Fibroblast of skin of scalp (primary cell): Measurements from ENCODE around the gene ZNF761.
"Not testable (repeated sequence)": the region's sequence is repeated elsewhere in the genome, so short reads cannot be mapped to it uniquely, and the experiment has no call there.

Source experiments
- DNase-seq: peaks from one replicate; pipeline ENCODE4 v3.0.0-alpha.2; 2013

The ZNF761 gene

DNA sequence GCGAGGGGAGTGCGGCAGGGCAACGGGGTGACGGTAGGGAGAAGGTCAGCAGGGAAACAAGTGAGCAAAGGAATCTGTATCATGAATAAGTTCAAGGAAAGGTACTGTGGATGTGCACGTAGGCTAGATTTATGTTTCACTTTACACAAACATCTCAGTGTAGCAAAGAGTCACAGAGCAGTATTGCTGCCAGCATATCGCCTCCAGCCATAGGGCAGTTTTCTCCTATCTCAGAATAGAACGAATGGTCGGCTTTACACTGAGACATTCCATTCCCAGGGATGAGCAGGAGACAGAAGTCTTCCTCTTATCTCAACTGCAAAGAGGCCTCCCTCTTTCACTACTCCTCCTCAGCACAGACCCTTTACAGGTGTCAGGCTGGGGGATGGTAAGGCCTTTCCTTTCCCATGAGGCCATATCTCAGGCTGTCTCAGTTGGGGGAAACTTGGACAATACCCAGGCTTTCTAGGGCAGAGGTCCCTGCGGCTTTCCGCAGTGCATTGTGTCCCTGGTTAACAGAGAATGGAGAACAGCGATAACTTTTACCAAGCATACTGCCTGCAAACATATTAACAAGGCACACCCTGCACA is 28.4 kb downstream of the ZNF761 start:
- not testable (repeated sequence) for DNase-seq

DNA sequence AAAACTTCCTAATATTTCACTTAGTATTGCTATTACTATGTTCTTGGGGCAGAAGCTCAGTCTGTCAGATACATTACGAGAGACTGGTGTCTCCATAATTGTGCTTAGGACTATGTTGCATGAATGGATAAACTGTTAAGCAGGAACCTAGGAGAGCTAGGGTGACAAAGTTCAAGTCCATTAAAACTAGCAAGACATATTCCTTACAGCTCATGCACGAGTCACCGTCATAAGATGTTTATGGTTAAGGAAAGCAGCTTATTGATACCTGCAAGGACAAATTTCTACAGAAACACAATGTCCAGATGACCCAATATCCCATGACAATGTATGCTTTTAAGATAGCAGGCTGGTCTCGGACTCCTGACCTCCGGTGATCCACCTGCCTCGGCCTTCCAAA is 30.1 kb downstream of the ZNF761 start:
- DNase-seq, result no peak

DNA sequence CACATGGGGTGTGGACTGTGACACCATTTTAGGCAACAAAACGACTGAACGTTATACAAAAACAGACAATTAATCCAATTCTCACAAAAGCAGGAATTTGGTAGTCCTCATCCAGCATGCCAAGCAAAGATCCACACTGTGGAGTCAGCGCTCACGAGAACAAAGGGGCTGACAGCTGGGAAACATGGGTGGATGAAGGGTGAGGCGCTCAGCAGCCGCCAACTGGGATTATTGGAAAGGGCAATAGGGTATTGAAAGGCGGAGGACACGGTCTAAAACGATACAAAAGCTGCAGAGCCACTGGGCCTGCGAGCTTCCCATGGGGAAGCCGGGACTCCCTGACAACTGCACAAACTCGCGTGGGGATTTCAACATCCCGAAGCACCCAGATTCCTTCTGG is 31.1 kb downstream of the ZNF761 start:
- DNase-seq, result no peak

DNA sequence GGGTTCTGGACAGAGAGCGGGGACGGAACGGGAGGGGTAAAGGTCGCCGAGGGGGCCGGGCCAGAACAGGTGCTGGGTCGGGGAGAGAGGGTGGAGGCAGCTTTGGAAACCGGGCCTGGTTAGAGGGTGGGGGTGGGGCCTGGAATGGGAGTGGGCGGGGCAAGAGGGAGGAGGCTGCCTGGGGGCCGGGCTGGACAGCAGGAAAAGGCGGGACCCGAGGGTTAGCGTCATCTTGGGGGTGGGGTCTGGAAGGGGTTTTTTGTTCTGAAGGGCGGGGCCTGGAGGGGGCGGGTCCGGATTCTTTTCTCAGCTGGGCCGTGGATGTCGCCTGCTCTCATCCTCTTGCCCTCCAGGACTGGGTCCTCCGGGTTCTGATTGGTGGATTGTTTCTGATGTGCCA is 31.5 kb downstream of the ZNF761 start:
- peak; percentile 2 for DNase-seq

DNA sequence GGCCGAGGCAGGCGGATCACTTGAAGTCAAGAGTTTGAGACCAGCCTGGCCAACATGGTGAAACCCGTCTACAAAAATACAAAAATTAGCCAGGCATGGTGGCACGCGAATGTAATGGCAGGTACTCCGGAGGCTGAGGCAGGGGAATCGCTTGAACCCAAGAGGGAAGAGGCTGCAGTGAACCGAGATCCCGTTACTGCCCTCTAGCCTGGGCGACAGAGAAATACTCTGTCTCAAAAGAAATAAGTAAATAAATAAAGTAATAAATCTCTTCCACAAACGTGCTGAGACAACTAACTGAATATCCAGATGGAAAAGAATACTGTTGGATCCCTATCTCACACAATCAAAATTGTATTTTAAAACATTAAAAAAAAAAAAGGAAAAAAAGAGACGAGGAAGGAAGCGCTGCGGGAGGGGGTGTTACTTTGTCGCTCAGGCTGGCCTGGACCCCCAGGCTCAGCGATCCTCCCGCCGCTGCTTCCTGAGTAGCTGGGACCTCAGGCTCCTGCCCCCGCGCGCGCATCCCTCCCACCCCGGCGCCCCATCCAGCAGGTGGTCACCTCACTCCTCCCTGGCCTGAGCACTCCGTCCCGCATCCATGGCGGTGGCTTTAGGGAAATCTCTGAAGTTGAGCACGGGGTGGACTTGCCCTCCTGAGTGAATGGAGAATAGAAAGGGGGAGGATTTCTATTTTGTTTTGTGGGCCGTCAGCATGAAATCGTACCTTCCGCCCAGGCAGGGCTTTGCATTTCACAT is 35.1 kb downstream of the ZNF761 start:
- DNase-seq, result no peak

DNA sequence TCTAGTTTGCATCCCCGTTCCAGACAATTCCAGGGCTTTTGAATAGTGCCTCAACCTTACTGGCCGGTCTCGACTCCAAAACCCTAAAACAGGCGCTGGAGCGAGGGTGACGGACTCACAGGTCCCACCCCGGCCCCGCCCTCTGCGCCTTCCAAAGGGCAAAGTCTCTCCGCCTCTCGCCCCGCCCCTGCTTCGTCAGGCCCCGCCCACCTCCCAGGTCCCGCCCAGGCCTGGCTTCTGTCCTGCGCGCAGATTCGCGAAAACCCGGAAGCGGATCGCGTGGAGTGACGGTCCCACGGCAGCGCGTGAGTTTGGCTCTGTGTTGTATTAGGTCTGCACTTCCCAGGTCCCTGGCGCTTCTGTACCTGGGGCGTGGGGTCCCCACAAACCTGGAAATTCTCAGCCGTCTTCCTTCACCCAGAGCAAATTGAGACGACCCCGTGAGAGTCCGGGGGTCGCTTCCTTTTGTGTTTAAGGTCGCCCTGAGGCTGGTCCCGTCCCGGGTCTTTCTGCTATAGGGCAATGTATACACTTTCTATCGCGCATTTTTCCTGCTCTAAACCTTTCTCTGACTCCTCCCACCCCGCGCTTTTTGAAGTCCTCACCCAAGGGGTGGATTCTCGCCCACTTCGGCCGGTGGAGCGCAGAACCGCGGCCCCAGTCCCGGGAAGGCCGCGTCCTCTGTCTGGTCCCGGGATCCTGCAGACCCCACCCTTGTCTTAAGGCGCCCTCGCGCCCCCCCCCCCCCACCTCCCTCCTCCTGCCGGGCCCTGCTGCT is 35.9 kb downstream of the ZNF761 start, which contains the start of gene ZNF813:
Gene ZNF813, plus strand, starts transcription at position 249 of the 778 bp plus-strand sequence. CDS start 16,090 bp downstream, outside the sequence.
- peak; percentile 86 for DNase-seq

DNA sequence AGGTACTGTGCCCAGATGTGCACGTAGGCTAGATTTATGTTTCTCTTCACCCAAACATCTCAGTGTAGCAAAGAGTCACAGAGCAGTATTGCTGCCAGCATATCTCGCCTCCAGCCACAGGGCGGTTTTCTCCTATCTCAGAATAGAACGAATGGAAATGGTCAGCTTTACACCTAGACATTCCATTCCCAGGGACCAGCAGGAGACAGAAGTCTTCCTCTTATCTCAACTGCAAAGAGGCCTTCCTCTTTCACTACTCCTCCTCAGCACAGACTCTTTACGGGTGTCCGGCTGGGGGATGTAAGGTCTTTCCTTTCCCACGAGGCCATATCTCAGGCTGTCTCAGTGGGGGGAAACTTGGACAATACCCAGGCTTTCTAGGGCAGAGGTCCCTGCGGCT is 36.8 kb downstream of the ZNF761 start:
- DNase-seq, result not testable (repeated sequence)

DNA sequence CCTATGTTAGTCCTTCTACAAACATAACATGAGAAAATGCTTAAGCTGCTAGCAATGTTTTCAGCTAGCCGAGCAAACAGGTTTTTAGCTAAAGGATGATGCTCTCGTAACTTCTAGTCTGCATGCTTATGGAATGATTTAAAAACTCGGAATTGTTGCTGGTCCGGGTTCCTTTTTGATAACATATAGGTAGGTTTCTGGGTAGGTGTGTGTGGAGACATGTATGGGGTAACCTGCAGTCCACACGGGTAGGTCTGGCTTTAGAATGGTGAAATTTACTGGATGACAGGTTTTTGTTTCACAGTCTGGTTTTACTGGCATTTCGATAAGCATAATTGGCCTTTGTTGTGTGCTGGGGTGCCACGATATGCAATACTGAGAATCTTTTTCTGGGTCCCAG is 40.1 kb downstream of the ZNF761 start:
- DNase-seq, result no peak

DNA sequence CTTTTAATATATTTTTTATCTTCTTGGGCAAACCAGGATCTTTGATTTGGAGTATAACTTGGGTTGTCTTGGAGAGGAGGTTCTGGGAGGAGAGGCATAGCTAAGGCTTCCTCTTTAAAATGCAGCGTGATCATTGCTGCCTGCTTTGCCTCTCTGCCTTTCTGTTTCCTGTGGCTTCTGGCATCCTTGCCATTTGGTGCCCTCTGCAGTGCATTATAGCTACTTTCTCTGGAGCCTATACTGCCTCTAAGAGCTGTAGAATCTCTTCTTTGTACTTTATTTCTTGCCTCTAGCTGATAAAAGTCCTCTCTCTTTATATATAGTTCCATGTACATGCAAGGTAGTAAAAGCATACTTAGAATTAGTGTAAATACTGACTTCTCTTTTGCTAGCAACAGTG is 43.0 kb downstream of the ZNF761 start:
- DNase-seq, result not testable (repeated sequence)

DNA sequence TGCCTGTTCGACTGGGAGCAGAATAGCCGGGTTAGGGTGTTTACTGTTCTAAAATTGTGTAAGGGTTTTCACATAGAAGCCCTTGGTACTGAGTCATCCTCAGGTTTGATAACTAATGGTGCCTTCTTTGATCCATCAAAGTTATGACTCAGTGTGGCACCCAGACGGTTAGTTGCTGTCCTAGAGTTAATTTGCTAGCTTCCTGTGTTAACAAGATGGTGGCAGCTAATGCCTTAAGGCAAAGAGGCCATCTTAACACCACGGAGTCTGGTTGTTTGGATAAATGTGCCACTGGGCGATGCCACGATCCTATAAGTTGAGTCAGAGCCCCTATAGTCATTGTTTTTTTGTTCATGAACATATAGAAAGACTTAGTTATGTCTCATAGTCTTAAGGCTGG is 43.7 kb downstream of the ZNF761 start:
- DNase-seq, result not testable (repeated sequence)

DNA sequence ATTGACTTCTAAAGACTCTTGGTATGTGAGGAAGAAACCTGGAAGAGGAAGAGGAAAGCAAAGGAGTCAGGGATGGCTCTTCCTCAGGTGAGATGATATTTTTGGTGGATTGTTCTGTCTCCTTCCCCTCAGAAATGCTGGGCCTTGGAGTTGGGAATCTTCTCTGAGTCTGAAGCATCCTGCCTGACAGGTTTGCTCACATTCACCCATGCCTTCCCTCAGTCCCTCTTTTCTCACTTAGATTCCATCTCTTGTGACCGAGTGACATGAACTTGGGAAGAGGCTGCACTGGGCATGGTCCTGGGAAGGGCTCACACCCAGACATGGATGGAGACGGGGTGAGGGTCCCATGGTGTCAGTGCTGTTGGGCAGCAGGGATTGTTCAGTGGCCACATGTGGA is 52.0 kb downstream of the ZNF761 start:
- not testable (repeated sequence) for DNase-seq

DNA sequence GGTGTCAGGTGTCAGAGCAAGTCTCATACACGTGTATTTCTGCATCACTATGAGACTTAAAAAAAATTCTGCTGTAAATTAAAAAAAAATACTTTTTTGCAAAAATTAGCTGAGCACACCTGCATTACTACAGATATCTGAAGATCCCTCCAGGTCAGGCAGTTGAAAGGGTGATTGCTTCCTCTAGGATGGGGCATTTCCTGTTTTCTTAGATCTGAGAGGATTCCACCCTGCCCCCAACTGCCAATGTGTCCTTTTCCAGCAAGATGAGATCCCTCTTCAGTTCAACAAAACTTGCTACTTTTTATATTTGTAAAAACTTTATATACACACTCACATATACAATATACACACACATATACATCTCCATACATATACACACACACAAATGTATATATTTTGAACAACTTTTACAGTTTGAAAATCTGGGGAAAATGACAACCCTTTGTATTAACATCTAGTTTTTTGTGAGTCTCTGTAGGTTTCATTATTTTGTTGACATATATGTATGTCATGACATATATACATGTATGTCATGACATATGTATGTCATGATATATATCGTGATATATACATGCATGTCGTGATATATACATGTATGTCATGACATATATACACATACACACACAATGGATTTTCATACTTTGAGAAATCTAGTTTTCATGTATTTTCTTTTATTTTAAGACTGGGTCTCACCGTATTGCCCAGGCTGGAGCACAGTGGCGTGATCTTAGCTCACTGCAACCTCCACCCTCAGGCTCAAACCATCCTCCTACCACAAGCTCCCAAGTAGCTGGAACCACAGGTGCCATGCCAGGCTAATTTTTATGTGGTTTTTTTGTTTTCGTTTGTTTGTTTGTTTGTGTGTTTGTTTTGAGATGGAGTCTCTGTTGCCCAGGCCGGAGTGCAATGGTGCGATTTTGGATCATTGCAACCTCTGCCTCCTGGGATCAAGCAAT is 53.5 kb downstream of the ZNF761 start:
- DNase-seq, result no peak

DNA sequence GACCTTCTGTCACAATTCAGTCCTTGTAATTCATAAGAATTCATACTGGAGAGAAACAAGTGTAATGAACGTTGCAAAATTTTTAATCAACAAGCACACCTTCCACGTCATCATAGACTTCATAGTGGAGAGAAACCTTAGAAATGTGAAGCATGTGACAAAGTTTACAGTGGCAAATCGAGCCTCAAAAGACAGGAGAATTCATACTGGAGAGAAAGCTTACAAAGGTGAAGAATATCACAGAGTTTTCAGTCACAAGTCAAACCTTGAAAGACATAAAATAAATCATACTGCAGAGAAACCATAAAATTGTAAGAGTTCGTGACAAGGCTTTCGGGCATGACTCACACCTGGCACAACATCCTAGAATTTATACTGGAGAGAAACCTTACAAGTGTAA is 60.4 kb downstream of the ZNF761 start:
- DNase-seq, result no peak

DNA sequence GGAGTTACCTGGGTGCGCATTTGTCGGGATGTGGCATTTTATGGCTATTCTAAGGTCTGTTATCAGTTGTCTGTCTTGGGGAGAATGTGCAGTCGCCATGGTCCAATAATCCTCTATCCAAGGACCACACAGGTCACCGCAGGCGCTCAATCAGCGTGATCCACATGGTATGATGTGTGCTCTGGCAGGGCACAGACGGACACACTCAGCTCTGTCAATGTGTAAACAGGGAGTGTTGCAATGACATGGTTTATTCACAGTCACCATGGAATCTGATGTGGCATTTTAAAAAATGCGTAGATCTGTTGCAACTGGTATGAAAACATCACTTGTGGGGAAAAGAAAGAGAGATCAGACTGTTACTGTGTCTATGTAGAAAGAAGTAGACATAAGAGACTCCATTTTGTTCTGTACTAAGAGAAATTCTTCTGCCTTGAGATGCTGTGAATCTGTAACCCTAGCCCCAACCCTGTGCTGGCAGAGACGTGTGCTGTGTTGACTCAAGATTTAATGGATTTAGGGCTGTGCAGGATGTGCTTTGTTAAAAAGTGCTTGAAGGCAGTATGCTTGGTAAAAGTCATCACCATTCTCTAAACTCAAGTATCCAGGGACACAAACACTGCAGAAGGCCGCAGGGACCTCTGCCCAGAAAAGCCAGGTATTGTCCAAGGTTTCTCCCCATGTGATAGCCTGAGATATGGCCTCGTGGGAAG is 65.7 kb downstream of the ZNF761 start:
- DNase-seq, result not testable (repeated sequence)

DNA sequence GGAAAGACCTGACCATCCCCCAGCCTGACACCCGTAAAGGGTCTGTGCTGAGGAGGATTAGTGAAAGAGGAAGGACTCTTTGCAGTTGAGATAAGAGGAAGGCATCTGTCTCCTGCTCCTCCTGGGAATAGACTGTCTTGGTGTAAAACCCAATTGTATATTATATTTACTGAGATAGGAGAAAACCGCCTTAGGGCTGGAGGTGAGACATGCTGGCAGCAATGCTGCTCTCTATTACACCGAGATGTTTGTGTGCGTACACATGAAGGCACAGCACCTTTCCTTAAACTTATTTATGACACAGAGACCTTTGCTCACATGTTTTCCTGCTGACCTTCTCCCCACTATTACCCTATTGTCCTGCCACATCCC is 66.2 kb downstream of the ZNF761 start:
- not testable (repeated sequence) for DNase-seq

DNA sequence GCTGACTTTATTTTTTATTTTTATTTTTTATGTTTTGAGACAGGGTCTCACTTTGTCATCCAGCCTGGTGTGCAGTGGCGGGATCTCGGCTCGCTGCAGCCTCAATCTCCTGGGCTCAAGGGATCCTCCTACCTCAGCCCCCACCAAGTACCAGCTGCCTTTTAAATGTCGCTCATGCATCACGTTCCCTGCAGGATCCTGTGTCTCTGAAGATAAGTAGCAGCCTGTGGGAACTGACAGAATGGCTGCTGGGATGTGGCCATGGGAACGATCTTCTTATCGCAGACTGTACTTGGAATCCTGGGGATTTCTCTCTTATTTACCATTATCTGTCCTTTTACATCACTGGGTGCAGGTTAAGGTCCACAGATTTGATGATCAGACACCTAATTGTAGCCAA is 71.4 kb downstream of the ZNF761 start:
- not testable (repeated sequence) for DNase-seq

DNA sequence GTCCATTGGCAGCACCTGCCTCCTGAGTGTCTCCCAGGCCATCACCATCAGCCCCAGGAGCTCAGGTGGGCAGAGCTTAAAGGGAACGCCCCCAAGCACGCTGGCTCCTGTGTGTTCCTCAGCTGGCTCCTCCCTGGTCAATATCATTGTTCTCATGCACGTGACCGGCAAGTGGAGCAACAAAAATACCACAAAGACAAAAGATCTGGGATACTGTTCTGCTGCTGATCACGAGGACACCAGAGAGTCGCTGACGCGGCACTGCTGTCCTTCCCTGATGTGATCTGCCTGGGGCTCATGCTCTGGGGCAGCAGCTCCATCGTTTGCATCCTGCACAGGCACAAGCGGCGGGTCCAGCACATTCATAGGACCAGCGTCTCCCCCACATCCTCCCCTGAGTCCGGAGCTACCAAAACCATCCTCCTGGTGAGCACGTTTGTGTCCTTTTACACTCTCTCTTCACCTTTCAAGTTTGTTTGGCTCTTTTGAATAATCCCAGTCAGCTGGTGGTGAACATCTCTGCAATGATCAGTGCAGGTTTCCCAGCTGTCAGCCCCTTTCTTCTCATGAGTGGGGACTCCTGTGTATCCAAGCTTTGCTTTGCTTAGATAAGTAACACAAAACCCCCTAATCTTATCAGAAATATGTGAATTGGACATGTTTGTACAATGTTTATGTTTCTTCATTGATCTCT is 72.0 kb downstream of the ZNF761 start:
- DNase-seq, result not testable (repeated sequence)

DNA sequence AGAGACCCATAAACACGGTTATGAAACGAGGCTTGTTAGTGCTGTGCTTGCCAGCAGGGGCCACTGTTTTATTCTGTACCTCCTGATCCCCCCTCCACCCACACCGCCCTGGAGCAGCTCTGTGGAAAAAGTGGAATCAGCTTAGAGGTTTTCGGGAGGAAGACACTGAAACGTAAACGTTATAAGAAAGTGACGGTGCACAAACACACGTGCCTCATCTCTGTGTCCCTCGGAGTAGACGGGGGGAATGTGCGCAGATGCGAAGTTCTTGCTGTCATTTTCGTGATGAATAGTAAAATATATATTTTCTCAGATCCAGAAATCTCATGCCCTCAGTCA is 72.5 kb downstream of the ZNF761 start:
- DNase-seq, result not testable (repeated sequence)

DNA sequence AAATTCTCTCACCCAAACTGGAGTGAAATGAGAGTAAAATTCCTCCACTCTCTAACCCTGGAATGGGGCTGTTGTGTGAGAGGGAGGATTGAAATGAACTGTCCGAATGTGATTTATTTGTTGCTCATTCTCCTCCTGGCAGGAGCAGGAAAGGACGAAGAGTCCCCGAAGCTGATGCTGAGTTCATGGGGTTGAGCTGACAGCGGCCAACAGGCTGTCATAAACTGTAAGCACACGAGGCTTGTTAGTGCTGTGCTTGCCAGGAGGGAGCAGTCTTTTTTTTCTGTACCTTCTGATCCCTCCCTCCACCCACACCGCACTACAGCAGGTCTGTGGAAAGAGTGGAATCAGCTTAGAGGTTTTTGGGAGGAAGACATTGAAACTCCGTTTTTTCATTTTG is 73.1 kb downstream of the ZNF761 start:
- no peak for DNase-seq

DNA sequence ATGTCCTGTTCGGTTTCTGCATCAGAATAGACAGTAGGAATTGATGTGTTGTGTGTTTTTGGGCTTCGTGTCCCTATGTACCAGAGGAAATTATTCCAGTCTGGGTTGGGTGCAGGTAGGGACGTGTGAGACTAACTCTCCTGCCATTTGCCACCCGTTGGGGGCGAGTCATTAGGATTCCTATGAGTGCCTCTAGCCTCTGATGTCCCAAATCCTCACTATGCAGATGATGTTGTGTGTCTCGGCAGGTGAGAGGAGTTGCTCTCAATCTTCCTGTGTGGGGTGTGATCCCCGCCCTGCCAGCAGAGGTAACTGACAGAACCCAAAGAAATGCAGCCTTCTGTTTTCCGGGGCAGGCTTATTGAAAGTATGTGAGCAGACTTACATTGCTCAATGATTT is 74.9 kb downstream of the ZNF761 start:
- no peak for DNase-seq
